Measurements from ENCODE around the gene FASTK.

FASTK gene

DNA sequence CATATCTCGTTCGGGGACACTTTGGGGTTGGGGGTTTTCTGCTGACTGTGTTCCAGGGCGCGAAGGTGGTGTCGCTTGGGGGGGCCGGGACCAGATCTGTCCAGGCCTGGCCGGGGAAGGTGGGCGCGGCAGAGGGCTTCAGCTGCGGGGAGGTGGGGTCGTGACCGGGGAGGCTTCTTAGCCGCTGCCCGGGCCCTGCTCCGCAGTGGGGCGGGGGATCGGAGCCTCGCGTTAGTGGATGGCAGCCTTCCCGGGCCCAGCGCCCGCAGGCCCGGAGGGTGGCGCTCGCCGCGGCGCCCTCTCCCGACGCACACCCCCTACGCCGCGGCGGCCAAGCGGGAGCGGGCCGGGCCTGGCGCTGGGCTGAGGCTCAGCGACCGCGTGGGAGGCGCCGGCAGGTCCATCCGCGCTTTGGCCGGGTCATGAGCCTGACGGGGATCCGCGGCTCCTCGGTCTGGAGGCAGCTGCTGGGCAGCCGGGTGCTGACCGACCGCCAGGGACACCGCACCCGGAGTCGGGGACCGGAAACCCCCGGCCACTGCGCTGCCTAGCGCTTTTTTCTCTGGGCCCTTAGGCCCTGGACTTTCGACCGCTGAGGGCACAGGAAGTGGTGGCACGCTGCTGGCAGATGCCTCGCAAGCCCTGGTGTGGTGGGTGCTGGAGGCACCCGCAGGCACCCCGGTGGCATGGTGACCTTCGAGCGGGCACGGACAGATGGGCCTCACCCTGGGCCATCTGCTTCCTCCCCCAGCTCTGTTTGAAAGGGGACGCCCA is 6.8 kb upstream of the FASTK start:
- H2AFZ ChIP-seq (ENCODE audit: low read depth, low read length, severe bottlenecking), result no peak overlapping the region

DNA sequence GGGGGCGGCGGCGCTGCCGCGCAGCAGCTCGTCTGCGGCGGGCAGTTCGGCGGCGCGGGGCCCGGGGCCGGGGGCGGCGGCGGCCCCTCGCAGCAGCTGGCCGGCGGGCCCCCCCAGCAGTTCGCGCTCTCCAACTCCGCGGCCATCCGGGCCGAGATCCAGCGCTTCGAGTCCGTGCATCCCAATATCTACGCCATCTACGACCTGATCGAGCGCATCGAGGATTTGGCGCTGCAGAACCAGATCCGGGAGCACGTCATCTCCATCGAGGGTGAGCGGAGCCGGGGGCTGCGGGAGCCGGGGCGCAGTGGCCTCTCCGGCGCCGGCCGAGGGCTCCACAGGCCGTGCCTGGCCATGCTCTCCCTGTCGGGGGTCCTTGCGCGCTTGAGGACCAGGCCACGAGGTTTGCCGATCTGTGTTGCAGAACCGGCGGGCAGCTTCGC is 6.2 kb upstream of the FASTK start:
- Histone ChIP-seq H3K27me3 (ENCODE audit: low read length) (no peaks in the 10 kb centered on the region), H3K36me3 (ENCODE audit: low read length) (no peaks in the 10 kb centered on the region), H3K79me2 (ENCODE audit: insufficient read depth, low read length) (peaks cover 13% of the 10 kb centered on the region), H3K4me2 (ENCODE audit: low read depth, low read length, poor library complexity, severe bottlenecking) (peak overlapping the region; percentile 49), H3K9me3 (ENCODE audit: insufficient read depth, low read length) (no peaks in the 10 kb centered on the region), H3F3A (ENCODE audit: insufficient read depth) (0 out of 2 replicates have a peak, but pooled peaks cover 5% of the 10 kb centered on the region), H3K4me3 (ENCODE audit: insufficient read depth, low read length, poor library complexity, severe bottlenecking) (no peak overlapping the region), H3K27ac (ENCODE audit: low read depth, low read length) (no peak overlapping the region), H2AFZ (ENCODE audit: low read depth, low read length, severe bottlenecking) (no peak overlapping the region), H3K9me2 (replicated peaks; ENCODE audit: insufficient read depth, low read length) (no peaks in the 10 kb centered on the region), H3K9ac (ENCODE audit: low read length) (no peak overlapping the region), H4K20me1 (ENCODE audit: low read depth, low read length) (no peaks in the 10 kb centered on the region)
- TF ChIP-seq, protein P1, sequence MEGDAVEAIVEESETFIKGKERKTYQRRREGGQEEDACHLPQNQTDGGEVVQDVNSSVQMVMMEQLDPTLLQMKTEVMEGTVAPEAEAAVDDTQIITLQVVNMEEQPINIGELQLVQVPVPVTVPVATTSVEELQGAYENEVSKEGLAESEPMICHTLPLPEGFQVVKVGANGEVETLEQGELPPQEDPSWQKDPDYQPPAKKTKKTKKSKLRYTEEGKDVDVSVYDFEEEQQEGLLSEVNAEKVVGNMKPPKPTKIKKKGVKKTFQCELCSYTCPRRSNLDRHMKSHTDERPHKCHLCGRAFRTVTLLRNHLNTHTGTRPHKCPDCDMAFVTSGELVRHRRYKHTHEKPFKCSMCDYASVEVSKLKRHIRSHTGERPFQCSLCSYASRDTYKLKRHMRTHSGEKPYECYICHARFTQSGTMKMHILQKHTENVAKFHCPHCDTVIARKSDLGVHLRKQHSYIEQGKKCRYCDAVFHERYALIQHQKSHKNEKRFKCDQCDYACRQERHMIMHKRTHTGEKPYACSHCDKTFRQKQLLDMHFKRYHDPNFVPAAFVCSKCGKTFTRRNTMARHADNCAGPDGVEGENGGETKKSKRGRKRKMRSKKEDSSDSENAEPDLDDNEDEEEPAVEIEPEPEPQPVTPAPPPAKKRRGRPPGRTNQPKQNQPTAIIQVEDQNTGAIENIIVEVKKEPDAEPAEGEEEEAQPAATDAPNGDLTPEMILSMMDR (IDR thresholded peaks at IDR 0.05; ENCODE audit: insufficient read depth, low read length, poor library complexity, severe bottlenecking), result no peak
- no peak for TF ChIP-seq EZH2phosphoT487 (conservative IDR thresholded peaks at IDR 0.05; ENCODE audit: low read length)

More for the DNA sequence above, 6.8 kb upstream of the FASTK start:
- TF ChIP-seq, protein P1 (IDR thresholded peaks at IDR 0.05; ENCODE audit: insufficient read depth, low read length, poor library complexity, severe bottlenecking), result peak; percentile 8
- TF ChIP-seq EZH2phosphoT487 (conservative IDR thresholded peaks at IDR 0.05; ENCODE audit: low read length), result no peak
- H3K4me2 ChIP-seq (ENCODE audit: low read depth, low read length, poor library complexity, severe bottlenecking), result peak overlapping the region; percentile 49
- no peak overlapping the region for H3K27ac ChIP-seq (ENCODE audit: low read depth, low read length)
- H3K36me3 ChIP-seq (ENCODE audit: low read length), result no peaks in the 10 kb centered on the region
- peaks cover 7% of the 10 kb centered on the region for H3K79me2 ChIP-seq (ENCODE audit: insufficient read depth, low read length)
- no peak overlapping the region for H3K4me3 ChIP-seq (ENCODE audit: insufficient read depth, low read length, poor library complexity, severe bottlenecking)
- no peaks in the 10 kb centered on the region for H3K27me3 ChIP-seq (ENCODE audit: low read length)
- no peak overlapping the region for H3K9ac ChIP-seq (ENCODE audit: low read length)
- H3K9me2 ChIP-seq (replicated peaks; ENCODE audit: insufficient read depth, low read length), result no peaks in the 10 kb centered on the region
- H3K9me3 ChIP-seq (ENCODE audit: insufficient read depth, low read length), result no peaks in the 10 kb centered on the region
- H4K20me1 ChIP-seq (ENCODE audit: low read depth, low read length), result no peaks in the 10 kb centered on the region
- 0 out of 2 replicates have a peak, but pooled peaks cover 5% of the 10 kb centered on the region for H3F3A ChIP-seq (ENCODE audit: insufficient read depth)

DNA sequence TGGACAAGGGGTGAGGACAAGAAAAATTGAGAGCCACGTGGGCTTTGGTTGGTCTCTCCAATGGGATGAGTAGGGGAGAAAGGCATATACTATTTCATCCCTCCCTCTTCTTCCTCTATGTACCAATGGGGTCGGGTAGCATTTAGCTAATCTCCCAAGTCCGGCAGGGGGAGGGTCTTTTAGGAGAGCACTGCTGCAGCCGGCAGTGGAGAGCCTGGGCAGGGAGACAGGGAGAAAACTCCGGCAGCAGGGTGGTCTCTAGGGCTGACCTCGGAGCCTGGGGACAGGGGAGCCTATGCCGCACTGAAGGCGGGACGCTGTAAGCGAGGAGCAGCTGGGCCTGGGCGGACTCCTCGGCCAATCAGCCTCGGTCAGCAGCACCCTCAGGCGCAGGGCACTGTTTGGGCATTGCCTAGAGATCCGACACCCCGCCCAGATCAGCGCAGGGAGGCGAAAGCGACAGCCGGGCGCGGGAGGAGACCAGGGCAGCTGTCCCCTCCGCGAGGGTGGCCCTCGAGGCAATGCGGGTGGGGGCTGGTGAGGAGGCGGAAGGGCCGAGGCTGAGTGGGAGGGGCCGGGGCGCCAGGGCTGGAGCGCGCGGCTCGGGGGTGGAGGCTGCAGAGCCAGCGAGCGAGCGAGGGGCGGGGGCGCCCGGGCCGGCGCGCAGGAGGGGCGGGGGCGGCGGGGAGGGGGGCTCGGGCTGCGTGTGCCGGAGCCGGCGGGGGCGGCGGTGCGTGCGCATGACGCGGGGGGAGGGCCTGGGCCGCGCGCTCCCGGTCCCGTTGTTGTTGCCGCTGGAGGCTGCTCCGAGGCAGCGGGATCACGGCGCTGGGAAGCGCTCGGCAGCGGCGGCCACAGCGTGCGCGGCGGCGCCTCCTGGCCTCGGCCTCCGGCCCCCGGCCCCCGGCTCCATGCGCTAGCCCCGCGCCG is 5.3 kb upstream of the FASTK start, which contains the start of gene AGAP3:
TSS of gene AGAP3 (plus strand) at position 785 of the 930 bp plus-strand sequence. CDS start 267 bp downstream, outside the sequence.
- Histone ChIP-seq H3K27ac (ENCODE audit: low read depth, low read length) (no peak within 1 kb of the TSS), H3K27me3 (ENCODE audit: low read length) (no peaks in the 10 kb centered on the region), H3K4me3 (ENCODE audit: insufficient read depth, low read length, poor library complexity, severe bottlenecking) (peak within 1 kb of the TSS; percentile 46), H3K4me2 (ENCODE audit: low read depth, low read length, poor library complexity, severe bottlenecking) (peak within 1 kb of the TSS; percentile 54), H3K9me3 (ENCODE audit: insufficient read depth, low read length) (no peaks in the 10 kb centered on the region), H2AFZ (ENCODE audit: low read depth, low read length, severe bottlenecking) (peak within 1 kb of the TSS; percentile 17), H3K9ac (ENCODE audit: low read length) (peak within 1 kb of the TSS; percentile 40), H3F3A (ENCODE audit: insufficient read depth) (0 out of 2 replicates have a peak, but pooled peaks cover 5% of the 10 kb centered on the region), H3K36me3 (ENCODE audit: low read length) (no peaks in the 10 kb centered on the region), H3K9me2 (replicated peaks; ENCODE audit: insufficient read depth, low read length) (no peaks in the 10 kb centered on the region), H4K20me1 (ENCODE audit: low read depth, low read length) (no peaks in the 10 kb centered on the region), H3K79me2 (ENCODE audit: insufficient read depth, low read length) (peaks cover 14% of the 10 kb centered on the region)
- no peak for TF ChIP-seq EZH2phosphoT487 (conservative IDR thresholded peaks at IDR 0.05; ENCODE audit: low read length)
- TF ChIP-seq, protein P1 (IDR thresholded peaks at IDR 0.05; ENCODE audit: insufficient read depth, low read length, poor library complexity, severe bottlenecking), result no peak

Measured in SU-DHL-6 (cell line).